ENCODE data around the gene ATAD3B.
A peak's percentile ranks its signal among the peaks of the same experiment; 100 is the strongest.
"Not testable (repeated sequence)": the region's sequence is repeated elsewhere in the genome, so short reads cannot be mapped to it uniquely, and the experiment has no call there.

ATAD3B gene

GRCh38 chr1:1452365-1452739 is 19.2 kb upstream of the ATAD3B start:
- DNase-seq = not testable (repeated sequence)

- DNase-seq = no peak
These were observed 18.7 kb upstream of the ATAD3B start for GRCh38 chr1:1452882-1453281.

DNA sequence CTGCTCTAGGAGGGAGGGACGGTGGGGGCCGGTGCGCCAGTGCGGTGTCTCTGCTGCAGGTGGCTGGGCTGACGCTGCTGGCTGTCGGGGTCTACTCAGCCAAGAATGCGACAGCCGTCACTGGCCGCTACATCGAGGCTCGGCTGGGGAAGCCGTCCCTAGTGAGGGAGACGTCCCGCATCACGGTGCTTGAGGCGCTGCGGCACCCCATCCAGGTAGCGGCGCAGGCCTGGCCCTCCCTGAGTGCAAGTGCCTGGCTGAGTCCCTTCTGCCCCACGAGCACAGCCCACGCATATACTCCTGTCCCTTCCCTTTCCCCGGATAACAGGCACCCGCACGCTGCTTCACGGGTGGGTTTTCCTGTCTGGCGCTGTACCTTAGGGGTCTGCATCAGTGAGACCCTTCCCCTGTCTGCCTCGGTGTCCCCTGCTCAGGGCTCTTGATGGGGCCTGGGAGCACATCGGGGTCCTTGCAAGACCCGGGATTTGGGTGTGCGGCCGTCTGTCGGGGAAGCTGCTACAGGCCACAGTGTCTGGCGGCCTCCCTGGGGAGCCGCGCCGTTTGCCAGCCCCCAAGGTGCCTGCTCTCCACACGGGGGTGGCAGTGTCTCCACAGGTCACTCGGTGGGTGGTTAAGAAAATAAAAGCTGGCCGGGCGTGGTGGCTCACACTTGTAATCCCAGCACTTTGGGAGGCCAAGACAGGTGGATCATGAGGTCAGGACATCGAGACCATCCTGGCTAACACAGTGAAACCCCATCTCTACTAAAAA is 17.1 kb upstream of the ATAD3B start:
- not testable (repeated sequence) for DNase-seq

DNA sequence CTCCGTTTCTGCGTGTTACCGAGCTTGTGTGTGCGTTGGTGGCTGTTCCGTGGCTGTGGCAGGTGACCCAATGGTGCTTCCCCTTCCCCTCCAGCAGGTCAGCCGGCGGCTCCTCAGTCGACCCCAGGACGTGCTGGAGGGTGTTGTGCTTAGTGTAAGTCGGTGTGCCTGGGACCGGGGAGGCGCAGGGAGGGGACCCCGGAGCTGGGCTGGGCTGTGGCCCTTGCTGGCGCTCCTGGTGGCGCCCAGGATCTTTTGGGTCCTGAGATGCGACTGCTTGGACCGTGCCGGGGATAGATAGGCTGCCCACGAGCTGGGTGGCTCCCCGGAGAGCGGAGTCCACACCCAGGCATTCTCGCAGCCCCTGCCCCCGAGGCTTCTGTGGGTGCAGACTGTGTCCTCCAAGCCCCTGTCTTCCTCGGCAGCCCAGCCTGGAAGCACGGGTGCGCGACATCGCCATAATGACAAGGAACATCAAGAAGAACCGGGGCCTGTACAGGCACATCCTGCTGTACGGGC is 16.1 kb upstream of the ATAD3B start:
- DNase-seq = no peak

- DNase-seq = not testable (repeated sequence)
These were observed 15.6 kb upstream of the ATAD3B start for GRCh38 chr1:1455934-1456333.

DNA sequence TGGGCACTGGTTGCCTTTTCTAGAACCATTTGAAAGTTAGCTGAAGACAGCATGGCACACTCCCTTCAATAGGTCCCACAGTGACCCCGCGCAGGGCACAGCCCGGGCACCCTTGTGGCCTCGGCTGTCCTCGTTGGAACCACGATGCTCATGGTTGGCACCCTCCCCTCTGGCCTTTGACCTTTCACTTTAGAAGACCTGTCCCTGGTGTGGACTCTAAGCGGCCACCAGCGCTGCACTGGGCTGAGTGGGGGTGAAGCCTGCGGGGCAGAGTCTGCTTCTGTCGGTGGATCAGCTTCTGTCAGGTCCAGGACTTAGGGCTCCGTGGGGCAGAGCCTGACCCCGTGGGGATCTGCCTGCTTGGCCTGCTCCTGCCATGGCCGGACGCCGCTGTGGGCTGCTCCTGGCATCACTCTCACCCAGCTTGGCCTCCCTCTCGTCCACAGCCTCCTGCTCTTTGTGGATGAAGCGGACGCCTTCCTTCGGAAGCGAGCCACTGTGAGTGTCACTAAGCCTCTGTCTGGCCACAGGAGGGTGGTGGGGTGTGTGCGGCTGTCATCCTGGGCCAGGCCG is 14.8 kb upstream of the ATAD3B start:
- not testable (repeated sequence) for DNase-seq

DNA sequence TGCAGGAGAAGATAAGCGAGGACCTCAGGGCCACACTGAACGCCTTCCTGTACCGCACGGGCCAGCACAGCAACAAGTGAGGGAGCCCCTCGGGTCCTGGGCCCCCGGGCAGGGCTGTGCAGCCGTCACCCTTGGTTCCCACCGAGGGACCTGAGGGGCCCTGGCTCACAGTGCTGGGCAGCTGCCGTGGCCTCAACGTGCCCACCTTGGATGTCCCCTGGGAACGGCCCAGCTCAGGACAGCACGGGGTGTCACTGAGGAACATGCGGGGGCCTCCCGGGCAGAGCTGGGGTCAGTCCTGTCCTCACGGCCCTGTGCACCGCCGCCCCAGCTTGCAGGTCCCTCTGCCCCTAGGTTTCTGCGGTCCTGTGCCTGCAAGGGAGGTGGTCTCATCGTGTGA is 12.4 kb upstream of the ATAD3B start:
- not testable (repeated sequence) for DNase-seq

DNA sequence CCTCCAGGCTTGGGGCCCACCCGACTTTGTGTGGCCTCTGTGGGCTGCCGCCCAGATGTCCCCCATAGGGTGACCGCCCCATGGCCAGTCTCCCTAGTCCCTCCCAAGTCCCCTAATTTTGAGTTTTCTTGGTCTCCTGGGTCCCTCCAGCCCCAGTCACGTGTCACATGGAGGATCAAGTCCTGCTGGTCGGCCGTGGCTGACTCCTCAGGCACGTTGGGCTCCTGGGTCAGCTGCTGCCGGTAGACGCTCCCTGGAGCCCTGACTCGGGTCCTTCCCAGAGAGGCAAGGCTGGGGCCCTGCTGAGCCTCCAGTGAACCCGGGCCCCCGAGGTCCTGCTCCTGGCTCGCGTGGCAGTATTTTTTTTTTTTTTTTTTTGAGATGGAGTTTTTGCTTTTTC is 11.9 kb upstream of the ATAD3B start:
- DNase-seq = not testable (repeated sequence)

GRCh38 chr1:1460540-1461130 is 10.9 kb upstream of the ATAD3B start:
- no peak for DNase-seq

GRCh38 chr1:1461721-1462317 is 9.7 kb upstream of the ATAD3B start:
- no peak for DNase-seq

GRCh38 chr1:1462318-1462966 is 9.1 kb upstream of the ATAD3B start:
- peak; percentile 71 for DNase-seq

GRCh38 chr1:1463312-1463711 is 8.3 kb upstream of the ATAD3B start:
- no peak for DNase-seq

DNA sequence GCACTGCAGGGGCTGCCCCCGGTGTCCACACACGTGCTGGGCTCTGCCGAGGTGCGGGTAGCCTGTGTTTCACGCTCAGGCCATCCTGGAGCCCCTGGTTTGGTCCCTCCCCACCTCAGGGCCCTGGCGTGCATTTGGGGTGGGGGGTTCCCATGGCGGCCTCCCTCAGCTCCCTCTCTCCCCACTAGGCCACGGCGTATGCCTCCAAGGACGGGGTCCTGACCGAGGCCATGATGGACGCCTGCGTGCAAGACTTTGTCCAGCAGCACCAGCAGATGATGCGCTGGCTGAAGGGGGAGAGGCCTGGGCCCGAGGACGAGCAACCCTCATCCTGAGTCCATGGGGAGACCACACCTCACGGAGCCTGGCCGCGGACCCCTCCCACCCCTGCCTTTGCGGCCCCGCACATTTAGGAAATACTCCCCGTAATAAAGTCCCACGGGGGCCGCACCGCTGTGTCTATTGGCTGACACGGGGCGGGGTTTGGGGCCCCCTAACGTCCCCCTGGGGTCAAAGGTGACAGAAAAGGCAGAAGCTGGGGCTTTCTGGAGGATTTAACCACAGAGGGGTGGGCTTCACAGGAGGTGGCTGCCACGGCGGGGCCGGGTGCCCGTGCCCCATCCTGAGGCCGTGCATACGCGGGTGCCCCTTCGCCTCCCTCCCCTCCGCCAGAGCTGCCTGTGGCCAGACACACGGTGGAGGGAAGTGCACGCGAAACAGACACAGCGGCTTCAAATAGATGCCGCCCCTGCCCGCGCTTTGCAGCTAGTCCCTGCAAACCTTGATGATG is 3.2 kb upstream of the ATAD3B start:
- DNase-seq = not testable (repeated sequence)

DNA sequence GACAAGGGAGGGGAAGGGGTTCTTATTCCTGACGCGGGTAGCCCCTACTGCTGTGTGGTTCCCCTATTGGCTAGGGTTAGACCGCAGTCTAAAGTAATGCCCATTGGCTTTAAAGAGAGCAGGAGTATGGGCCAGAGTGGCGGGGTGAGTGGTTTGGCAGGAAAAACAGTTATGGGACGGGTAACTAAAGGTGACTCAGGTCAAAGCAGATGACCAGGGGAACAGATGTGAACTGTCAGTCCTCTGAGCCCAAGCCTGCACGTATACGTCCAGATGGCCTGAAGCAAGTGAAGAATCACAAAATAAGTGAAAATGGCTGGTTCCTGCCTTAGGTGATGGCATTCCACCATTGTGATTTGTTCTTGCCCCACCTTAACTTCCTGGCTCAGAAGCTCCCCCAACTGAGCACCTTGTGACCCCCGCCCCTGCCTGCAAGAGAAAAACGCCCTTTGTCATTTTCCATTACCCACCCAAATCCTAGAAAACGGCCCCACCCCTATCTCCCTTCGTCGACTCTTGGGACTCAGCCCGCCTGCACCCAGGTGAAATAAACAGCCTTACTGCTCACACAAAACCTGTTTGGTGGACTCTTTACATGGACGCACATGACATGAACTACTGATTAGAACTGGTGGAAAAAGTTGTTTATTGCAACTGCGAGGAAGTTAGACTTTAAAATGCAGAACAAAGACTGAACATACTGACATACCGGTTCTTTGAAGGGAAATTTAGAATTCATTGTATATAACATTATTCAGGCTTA is 758 bp upstream of the ATAD3B start:
- no peak for DNase-seq

GRCh38 chr1:1472053-1472876 is 700 bp downstream of the ATAD3B start:
- peak; percentile 71 for DNase-seq

- not testable (repeated sequence) for DNase-seq
These were observed 4.4 kb downstream of the ATAD3B start for GRCh38 chr1:1476011-1476410.

DNA sequence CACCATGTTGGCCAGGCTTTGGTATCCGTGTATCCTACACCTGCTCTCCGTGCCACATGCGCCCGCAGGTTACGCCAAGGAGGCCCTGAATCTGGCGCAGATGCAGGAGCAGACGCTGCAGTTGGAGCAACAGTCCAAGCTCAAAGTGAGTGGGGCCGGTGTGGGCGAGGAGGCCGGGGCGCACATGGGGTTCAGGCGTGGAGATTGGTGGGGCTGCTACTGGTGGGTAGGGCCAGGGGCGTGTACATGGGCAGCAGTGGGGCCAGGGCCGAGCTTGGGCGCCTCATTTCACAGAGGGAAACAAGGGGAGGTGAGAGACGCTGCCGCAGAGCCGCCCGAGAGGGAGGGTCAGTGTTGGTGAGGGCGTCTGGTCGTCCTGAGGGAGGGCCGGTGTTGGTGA is 5.6 kb downstream of the ATAD3B start:
- no peak for DNase-seq

- DNase-seq = no peak
These were observed 8.3 kb downstream of the ATAD3B start for GRCh38 chr1:1479547-1480487.

GRCh38 chr1:1480488-1480867 is 8.9 kb downstream of the ATAD3B start:
- not testable (repeated sequence) for DNase-seq

All from activated effector memory CD4-positive, alpha-beta T cell treated with anti-CD3 and anti-CD28 coated beads, Interleukin-2, amount 50 U/mL, for 16 hours (primary cell).